ENCODE results near the gene SAP25. TPM values are rescaled to one million over a fixed set of nuclear protein-coding genes. Genes with fewer than 3 reads are reported as not detected.
"Not testable (repeated sequence)": the region's sequence is repeated elsewhere in the genome, so short reads cannot be mapped to it uniquely, and the experiment has no call there.

The SAP25 gene
- total RNA-seq, 1 donor from 2014 or later = 13.5 TPM

DNA sequence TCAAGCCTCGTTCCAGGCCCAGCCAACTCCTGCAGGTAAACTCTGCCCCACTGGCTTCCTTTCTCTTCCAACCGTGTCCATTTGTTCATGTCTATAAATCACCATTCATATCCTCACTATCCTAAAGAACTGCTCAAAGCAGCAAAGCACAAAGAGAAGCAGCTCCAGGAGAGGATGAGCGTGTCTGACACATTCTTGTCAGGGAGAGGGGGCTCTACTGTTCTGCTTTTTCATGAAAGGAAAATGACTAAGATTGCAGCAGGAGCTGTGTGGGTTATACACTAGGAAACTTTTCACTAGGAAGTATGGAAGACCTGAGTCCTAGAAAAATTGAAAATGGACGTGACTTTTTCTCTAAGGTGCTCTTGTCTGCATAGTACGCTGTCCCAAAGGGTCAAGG is 18.0 kb downstream of the SAP25 start:
- Mint-ChIP-seq H3K27me3 (ENCODE audit: low read depth) (no peaks in the 10 kb centered on the region), H3K9me3 (no peaks in the 10 kb centered on the region), H3K27ac (no peak overlapping the region), H3K36me3 (peaks cover 16% of the 10 kb centered on the region), H3K4me3 (no peak overlapping the region), H3K4me1 (no peaks in the 10 kb centered on the region)
- DNase-seq (ENCODE audit: low spot score in 2 of 2, unreplicated experiment in 2 of 2) = no peak
- TF ChIP-seq, protein P1, sequence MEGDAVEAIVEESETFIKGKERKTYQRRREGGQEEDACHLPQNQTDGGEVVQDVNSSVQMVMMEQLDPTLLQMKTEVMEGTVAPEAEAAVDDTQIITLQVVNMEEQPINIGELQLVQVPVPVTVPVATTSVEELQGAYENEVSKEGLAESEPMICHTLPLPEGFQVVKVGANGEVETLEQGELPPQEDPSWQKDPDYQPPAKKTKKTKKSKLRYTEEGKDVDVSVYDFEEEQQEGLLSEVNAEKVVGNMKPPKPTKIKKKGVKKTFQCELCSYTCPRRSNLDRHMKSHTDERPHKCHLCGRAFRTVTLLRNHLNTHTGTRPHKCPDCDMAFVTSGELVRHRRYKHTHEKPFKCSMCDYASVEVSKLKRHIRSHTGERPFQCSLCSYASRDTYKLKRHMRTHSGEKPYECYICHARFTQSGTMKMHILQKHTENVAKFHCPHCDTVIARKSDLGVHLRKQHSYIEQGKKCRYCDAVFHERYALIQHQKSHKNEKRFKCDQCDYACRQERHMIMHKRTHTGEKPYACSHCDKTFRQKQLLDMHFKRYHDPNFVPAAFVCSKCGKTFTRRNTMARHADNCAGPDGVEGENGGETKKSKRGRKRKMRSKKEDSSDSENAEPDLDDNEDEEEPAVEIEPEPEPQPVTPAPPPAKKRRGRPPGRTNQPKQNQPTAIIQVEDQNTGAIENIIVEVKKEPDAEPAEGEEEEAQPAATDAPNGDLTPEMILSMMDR (IDR thresholded peaks at IDR 0.05; ENCODE audit: unreplicated experiment) = no peak

DNA sequence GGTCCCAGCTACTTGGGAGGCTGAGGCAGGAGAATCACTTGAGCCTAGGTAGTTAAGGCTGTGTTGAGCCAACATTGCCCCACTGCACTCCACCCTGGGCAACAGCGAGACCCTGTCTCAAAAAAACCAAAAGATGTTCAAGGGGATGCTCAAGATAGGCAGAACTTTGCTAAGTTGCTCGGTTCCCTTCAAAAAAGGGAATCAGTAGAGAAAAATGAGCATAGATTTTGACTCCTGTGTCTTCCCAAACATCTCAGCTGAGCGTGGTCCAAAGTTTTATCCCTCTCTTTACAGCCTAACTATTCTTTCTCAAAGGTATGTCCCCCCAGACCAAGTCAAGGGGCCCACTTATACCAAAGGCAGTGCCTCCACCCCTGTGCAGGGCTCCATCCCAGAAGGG is 20.7 kb downstream of the SAP25 start:
- H3K4me3 Mint-ChIP-seq = no peak overlapping the region
- peaks cover 5% of the 10 kb centered on the region for H3K4me1 Mint-ChIP-seq
- no peak overlapping the region for H3K27ac Mint-ChIP-seq
- H3K27me3 Mint-ChIP-seq (ENCODE audit: low read depth) = no peaks in the 10 kb centered on the region
- DNase-seq (ENCODE audit: low spot score in 2 of 2, unreplicated experiment in 2 of 2) = no peak
- TF ChIP-seq, protein P1 (IDR thresholded peaks at IDR 0.05; ENCODE audit: unreplicated experiment) = no peak
- H3K36me3 Mint-ChIP-seq = peaks cover 20% of the 10 kb centered on the region
- H3K9me3 Mint-ChIP-seq = no peaks in the 10 kb centered on the region

DNA sequence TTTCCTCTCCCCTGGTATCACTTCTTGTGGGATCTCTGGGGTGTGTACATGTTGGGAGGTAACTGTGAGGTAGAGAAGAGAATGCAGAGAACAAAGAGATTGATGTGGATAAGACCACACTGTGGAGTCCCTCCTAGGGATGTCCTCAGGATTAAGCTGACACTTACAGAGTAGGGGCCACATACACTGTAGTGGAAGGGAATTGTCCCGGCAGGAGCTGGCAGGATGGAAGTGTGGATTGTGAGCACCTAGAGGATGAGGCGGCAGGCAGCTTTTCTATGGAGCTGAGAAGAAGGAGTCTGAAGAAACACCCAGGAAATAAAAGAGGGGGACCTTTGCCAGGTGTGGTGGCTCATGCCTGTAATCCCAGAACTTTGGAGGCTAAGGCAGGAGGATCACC is 21.2 kb downstream of the SAP25 start:
- Mint-ChIP-seq H3K36me3 (peaks cover 20% of the 10 kb centered on the region), H3K4me3 (no peak overlapping the region), H3K4me1 (peaks cover 10% of the 10 kb centered on the region), H3K9me3 (no peaks in the 10 kb centered on the region), H3K27ac (no peak overlapping the region), H3K27me3 (ENCODE audit: low read depth) (no peaks in the 10 kb centered on the region)
- no peak for DNase-seq (ENCODE audit: low spot score in 2 of 2, unreplicated experiment in 2 of 2)
- TF ChIP-seq, protein P1 (IDR thresholded peaks at IDR 0.05; ENCODE audit: unreplicated experiment) = no peak

DNA sequence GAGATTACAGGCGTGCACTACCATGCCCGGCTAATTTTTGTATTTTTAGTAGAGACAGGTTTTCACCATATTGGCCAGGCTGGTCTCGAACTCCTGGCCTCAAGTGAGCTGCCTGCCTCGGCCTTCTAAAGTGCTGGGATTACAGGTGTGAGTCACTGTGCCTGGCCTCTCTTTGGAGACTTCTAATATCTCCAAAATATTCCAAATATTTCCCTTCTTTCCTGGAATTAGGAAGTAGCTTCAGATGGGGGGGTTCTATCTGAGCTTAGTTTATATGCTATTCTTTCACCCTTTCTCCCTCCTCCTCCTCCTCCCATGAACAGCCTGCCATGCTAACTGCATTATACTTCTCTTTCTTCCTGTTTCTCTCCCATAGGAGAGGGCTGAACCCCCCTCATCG is 25.3 kb downstream of the SAP25 start:
- H3K4me1 Mint-ChIP-seq = peaks cover 45% of the 10 kb centered on the region
- peaks cover 11% of the 10 kb centered on the region for H3K36me3 Mint-ChIP-seq
- H3K27me3 Mint-ChIP-seq (ENCODE audit: low read depth); H3K9me3 Mint-ChIP-seq; H3K4me3 Mint-ChIP-seq; DNase-seq (ENCODE audit: low spot score in 2 of 2, unreplicated experiment in 2 of 2): not testable (repeated sequence)
- peak overlapping the region; percentile 86 for H3K27ac Mint-ChIP-seq

DNA sequence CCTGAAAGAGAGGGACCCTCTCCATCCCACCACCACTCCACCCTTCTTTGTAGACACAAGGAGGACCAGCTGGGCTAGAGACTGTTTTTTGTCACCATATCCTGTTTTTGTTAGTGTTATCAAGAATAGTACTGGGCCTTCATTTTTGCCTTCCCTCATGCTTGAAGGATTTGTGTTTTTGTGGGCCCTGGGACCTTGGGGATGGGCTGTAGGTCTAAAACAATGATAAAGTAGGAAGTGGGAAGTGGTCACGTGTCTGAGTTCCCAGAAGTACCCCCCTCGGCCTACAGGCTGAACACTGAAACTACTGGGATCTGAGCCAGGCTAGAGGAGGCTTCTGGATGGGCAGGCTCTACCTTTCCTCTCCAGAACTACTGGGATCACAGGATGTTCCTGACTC is 25.8 kb downstream of the SAP25 start:
- Mint-ChIP-seq H3K4me3 (no peak overlapping the region), H3K4me1 (peaks cover 45% of the 10 kb centered on the region), H3K36me3 (peaks cover 7% of the 10 kb centered on the region), H3K9me3 (no peaks in the 10 kb centered on the region), H3K27ac (peak overlapping the region; percentile 92), H3K27me3 (ENCODE audit: low read depth) (no peaks in the 10 kb centered on the region)
- TF ChIP-seq, protein P1 (IDR thresholded peaks at IDR 0.05; ENCODE audit: unreplicated experiment) = no peak
- no peak for DNase-seq (ENCODE audit: low spot score in 2 of 2, unreplicated experiment in 2 of 2)

DNA sequence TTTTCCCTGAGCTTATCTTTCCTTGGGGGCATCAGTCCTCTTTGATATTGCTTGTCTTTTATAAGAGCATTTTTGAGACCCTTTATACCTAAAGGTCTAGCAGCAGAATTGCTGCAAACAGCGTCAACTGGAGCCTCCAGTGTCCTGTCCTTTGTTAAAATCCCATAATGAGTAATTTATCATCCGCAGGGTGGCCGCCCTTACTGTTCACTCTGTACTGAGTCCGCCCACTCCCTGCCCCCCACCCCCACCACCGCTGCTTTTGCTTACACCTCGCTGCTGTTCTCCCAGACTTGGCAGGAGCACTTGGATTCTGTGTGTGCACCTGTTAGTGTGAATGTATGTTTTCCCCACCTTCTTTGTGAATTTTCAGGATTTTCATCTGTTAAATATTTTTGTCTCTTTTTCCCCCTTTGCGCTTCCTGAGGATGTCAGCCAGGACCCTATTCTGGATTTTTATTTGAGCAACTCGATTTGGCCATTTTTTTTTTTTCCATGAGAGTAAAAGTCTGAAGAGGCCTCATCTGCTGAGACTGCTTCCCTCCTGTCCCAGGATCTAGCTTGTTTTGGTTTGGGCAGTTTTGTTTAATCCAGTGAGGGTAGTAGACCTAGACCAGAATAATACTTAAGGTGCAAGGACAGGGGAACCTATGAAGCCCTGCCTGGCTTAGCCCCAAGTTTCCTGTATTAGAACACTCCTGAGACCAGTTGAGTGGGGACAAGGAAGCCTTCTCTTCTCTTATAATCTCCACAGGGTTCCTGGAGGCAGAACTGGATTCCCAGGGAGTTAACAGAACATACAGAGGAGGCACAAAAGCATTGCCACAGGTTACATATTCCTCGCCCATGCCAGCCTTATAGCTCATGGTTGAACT is 26.5 kb downstream of the SAP25 start:
- no peak for DNase-seq (ENCODE audit: low spot score in 2 of 2, unreplicated experiment in 2 of 2)
- Mint-ChIP-seq H3K9me3 (no peaks in the 10 kb centered on the region), H3K4me3 (no peak overlapping the region), H3K4me1 (peaks cover 45% of the 10 kb centered on the region), H3K27ac (peak overlapping the region; percentile 92), H3K36me3 (peaks cover 4% of the 10 kb centered on the region), H3K27me3 (ENCODE audit: low read depth) (no peaks in the 10 kb centered on the region)
- TF ChIP-seq, protein P1 (IDR thresholded peaks at IDR 0.05; ENCODE audit: unreplicated experiment) = no peak

Measured in mesothelial cell of epicardium (in vitro differentiated cells).